Heart left ventricle (tissue), 16 donors: ENCODE data around the gene MYH3. TPM values are rescaled to one million over a fixed set of nuclear protein-coding genes. Genes with fewer than 3 reads are reported as not detected.

Experiments
- ATAC-seq, 4 donors: fragments of 200-7000 bp; cut with Tn5 transposase; one replicate each; pipeline ENCODE4 v1.9.1; 2020 to 2022; ENCODE audit warnings: moderate library complexity in 4 of 4, mild to moderate bottlenecking in 3 of 4, moderate number of reproducible peaks in 1 of 4
- DNase-seq, 5 donors: peaks; one replicate each; pipeline ENCODE4 v3.0.0-alpha.2; 2020
- H3K27ac ChIP-seq, 12 donors: fragments of 200-600 bp; sonication (generic) in 4 of 12; one replicate each; pipeline versions ENCODE4 v1.5.0 to v1.8.0; 2016 to 2022; ENCODE audit warnings: mild to moderate bottlenecking in 2 of 12
- H3K27me3 ChIP-seq, 9 donors: fragments of 200-600 bp; sonication (generic) in 2 of 9; one replicate each; pipeline versions ENCODE4 v1.5.1 to v1.8.0; 2016 to 2022; ENCODE audit warnings: mild to moderate bottlenecking in 3 of 9
- H3K36me3 ChIP-seq, 9 donors: fragments of 200-600 bp; sonication (generic) in 2 of 9; one replicate each; pipeline versions ENCODE4 v1.5.0 to v1.8.0; 2018 to 2022; ENCODE audit warnings: mild to moderate bottlenecking in 2 of 9
- H3K4me1 ChIP-seq, 12 donors: fragments of 200-600 bp; sonication (generic) in 4 of 12; one replicate each; pipeline versions ENCODE4 v1.5.0 to v1.8.0; 2016 to 2022; ENCODE audit warnings: mild to moderate bottlenecking in 3 of 12
- H3K4me3 ChIP-seq, 12 donors: fragments of 200-600 bp; sonication (generic) in 4 of 12; one replicate each; pipeline versions ENCODE4 v1.5.0 to v1.8.0; 2017 to 2022; ENCODE audit warnings: mild to moderate bottlenecking in 9 of 12, moderate library complexity in 4 of 12
- H3K9me3 ChIP-seq, 12 donors: fragments of 200-600 bp; sonication (generic) in 4 of 12; one replicate each; pipeline versions ENCODE4 v1.5.0 to v1.8.0; 2016 to 2022; ENCODE audit warnings: mild to moderate bottlenecking in 1 of 12
- POLR2A ChIP-seq, 2 donors: fragments of 450-650 bp; IDR thresholded peaks; one replicate each; pipeline ENCODE4 v1.6.1; 2017; ENCODE audit warnings: antibody characterized with exemption in 2 of 2, mild to moderate bottlenecking in 2 of 2, moderate library complexity in 2 of 2
- WGBS, 4 donors: extraction: QIAGEN DNeasy Blood & Tissue Kit in 2 of 4; methylation state at CpG; one replicate each; pipeline versions ENCODE4 v1.1.5 to v1.1.7; 2013 to 2018; 5-methylcytosine and 5-hydroxymethylcytosine counted together
- intact Hi-C, 10 donors: fragments of 100-400 bp; cut with DNase I; formaldehyde crosslinking; loops; one replicate each; pipeline versions ENCODE4 v1.11.1 to v1.14.2; 2022
- polyA plus RNA-seq, 2 donors: library from polyadenylated mRNA; stranded (reverse); fragments of 200-250 nt; gene quantifications; one replicate each; pipeline ENCODE4 v1.2.3, GENCODE V29; 2013
- total RNA-seq, 9 donors: library from RNA; depleted of rRNA in 2 of 9; stranded (reverse); fragments of >200 nt in 2 of 9; fragmentation: NEBNext Ultra II Directional in 3 of 9; extraction: Animal tissue kit (Norgen Biotek cat#: 25700) in 3 of 9; gene quantifications; one replicate each; pipeline versions ENCODE4 v1.1.0 to v1.2.4, GENCODE V29; 2016 to 2023
- TF ChIP-seq, protein P1 (sequence below), 12 donors: fragments of 200-600 bp; sonication (generic) in 4 of 12; IDR thresholded peaks; one replicate each; pipeline versions ENCODE4 v1.5.0 to v1.8.0; 2018 to 2022; ENCODE audit warnings: antibody characterized with exemption in 12 of 12, mild to moderate bottlenecking in 5 of 12
- donor health status: ischemic (EF 13 %, LVEDD 7.1; RV severe dilation, severe dysfunction).
- donor health status: healthy with polysubstance abuse.
- donor health status: DM: no; HTN: yes; CAD: no.
- donor health status: DM: no; HTN: no; CAD: no.
- donor health status: ischemic (EF 25% LVEDD 6.9; RV normal size, moderate dysfunction).
- donor health status: ischemic (EF 25% LVEDD 5.7; RV mildly dilated, moderate dysfunction).
- donor health status: healthy.
- donor health status: DM: yes; HTN: yes; CAD: no.
- donor health status: ischemic (EF 35%, LVEDD 5.7; RV mildly dilated, moderate dysfunction).
- donor health status: nonischemic (EF 11% LVEDD 7.7; RV severe dilation, severe dysfunction).
- donor health status: DM: yes; HTN: yes; CAD: no.
- donor health status: PGD.
- donor health status: ischemic (EF 29% LVEDD 5.4; RV normal size, mild dysfunction).
- donor health status: nonischemic (EF 23%, LVEDD 6.1; RV moderate dilation, normal function).

Gene MYH3
- total and polyA plus RNA-seq, 11 donors: 0.13 to 1.8 (median 0.62) TPM

DNA sequence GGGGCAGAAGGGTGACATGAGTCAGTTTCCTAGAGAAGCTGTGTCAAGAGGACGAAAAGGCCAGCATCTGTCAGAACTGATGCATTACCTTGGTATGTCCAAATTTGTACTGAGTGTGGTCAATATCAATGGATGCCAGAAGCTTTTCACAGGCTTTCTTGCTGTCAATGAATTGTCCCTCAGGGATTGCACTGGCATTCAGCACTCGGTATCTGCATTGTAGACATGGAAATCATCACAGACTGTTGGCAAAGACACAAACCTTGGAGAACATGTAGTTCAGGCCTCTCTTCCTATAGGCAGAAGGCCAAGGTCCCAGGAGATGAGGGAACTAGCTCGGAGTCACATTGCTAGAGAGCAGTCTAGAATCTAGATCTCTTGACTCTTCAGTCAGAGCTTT is 16.6 kb downstream of the MYH3 start:
- H3K36me3 ChIP-seq: peaks cover 0 to 41% (median 20%) of the 10 kb centered on the region in 9 donors
- no peak for TF ChIP-seq POLR2A (IDR thresholded peaks at IDR 0.05)
- TF ChIP-seq, protein P1, sequence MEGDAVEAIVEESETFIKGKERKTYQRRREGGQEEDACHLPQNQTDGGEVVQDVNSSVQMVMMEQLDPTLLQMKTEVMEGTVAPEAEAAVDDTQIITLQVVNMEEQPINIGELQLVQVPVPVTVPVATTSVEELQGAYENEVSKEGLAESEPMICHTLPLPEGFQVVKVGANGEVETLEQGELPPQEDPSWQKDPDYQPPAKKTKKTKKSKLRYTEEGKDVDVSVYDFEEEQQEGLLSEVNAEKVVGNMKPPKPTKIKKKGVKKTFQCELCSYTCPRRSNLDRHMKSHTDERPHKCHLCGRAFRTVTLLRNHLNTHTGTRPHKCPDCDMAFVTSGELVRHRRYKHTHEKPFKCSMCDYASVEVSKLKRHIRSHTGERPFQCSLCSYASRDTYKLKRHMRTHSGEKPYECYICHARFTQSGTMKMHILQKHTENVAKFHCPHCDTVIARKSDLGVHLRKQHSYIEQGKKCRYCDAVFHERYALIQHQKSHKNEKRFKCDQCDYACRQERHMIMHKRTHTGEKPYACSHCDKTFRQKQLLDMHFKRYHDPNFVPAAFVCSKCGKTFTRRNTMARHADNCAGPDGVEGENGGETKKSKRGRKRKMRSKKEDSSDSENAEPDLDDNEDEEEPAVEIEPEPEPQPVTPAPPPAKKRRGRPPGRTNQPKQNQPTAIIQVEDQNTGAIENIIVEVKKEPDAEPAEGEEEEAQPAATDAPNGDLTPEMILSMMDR (IDR thresholded peaks at IDR 0.05): no peak
- WGBS, 4 donors: 42 to 77% (median 59%) methylated on average over 3 of the region's 3 CpGs
- H3K27ac ChIP-seq: no peak overlapping the region
- H3K27me3 ChIP-seq: no peaks in the 10 kb centered on the region
- intact Hi-C loops: loop anchor here in 2 of 10 donors (10.0 kb wide), 2 partner anchors 204 to 504 kb away; no protein-coding TSS in a partner anchor
- H3K4me3 ChIP-seq: no peak overlapping the region
- no peaks in the 10 kb centered on the region for H3K4me1 ChIP-seq
- H3K9me3 ChIP-seq: no peaks in the 10 kb centered on the region
- no peak for ATAC-seq
- no peak for DNase-seq

DNA sequence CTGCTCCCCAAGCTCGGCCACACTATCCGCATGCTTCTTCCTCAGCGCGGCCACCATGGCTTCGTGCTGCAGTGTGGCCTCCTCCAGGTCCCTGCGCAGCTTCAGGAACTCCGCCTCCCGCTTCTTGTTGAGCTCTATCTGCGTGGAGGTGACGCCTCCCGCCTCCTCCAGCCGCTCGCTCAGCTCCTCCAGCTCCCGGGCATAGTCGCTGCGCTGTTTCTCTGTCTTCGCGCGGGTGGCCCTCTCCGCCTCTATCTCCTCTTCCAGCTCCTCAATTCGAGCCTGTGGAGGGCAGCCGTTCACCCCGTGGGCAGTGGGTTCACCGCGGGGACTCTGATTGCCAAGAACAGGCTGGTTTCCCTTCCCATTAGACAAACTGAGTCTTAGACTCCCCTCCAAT is 19.0 kb downstream of the MYH3 start:
- DNase-seq (no peak), ATAC-seq (no peak)
- intact Hi-C loops: no loop called here
- Histone ChIP-seq H3K4me1 (no peaks in the 10 kb centered on the region), H3K27ac (no peak overlapping the region), H3K4me3 (no peak overlapping the region), H3K27me3 (no peaks in the 10 kb centered on the region), H3K36me3 (peaks cover 0 to 52% (median 24%) of the 10 kb centered on the region in 9 donors), H3K9me3 (no peaks in the 10 kb centered on the region)
- TF ChIP-seq, protein P1 (IDR thresholded peaks at IDR 0.05): no peak
- no peak for TF ChIP-seq POLR2A (IDR thresholded peaks at IDR 0.05)
- WGBS, 4 donors: 90 to 94% (median 92%) methylated on average over 25 of the region's 25 CpGs

DNA sequence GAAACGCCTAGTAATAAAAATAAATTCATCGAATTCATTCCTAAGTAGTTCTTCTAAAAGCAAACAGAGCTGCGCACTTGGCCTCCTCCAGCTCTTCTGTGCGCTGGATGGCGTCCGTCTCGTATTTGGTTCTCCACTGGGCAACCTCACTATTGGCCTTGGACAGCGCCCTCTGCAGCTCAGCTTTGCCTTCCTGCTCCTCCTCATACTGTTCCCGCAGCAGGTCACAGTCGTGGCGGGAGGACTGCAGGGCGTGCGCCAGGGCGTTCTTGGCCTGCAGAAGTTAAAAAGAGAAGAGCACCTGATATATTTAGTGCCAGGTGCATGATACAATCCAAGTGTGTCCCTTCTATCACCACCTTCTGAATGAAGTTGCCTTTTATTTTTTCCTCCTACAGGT is 21.8 kb downstream of the MYH3 start:
- Histone ChIP-seq H3K36me3 (peaks cover 0 to 36% (median 14%) of the 10 kb centered on the region in 9 donors), H3K9me3 (no peaks in the 10 kb centered on the region), H3K27me3 (no peaks in the 10 kb centered on the region), H3K4me1 (no peaks in the 10 kb centered on the region), H3K27ac (no peak overlapping the region), H3K4me3 (no peak overlapping the region)
- ATAC-seq (no peak), DNase-seq (no peak)
- intact Hi-C loops: no loop called here
- 90 to 94% (median 92%) methylated on average over 14 of the region's 14 CpGs for whole genome bisulfite sequencing, 4 donors
- TF ChIP-seq, protein P1 (IDR thresholded peaks at IDR 0.05): no peak
- TF ChIP-seq POLR2A (IDR thresholded peaks at IDR 0.05): no peak

DNA sequence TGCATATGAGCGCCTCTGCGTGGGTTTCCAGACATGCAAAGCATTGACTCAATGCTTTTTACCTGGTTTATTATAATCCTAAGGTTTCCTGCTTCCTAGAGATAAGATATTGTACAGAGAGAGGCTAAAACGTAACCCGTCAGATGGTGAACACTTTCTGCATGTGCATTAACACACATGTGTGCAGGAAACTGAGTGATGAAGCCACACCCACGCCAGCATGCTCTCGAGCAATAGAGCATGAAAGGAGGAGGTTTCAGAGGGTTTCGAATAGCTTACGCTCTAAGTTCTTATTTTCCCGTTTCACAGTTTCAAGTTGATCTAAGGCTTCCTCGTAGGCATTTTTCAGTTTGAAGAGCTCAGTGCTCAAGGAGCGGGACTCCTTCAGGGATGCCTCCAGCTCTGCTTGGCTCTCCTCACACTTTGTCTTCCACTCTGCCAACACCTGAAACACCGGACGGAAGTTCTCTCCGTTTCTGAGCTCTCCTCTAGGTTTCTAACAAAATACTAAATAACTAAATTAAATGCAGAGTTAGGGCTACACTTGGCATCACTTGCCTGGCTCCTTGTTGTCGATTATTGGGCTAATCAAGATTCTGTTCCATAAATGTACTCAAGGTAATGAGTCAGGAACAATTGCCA is 23.2 kb downstream of the MYH3 start:
- no peak for TF ChIP-seq POLR2A (IDR thresholded peaks at IDR 0.05)
- TF ChIP-seq, protein P1 (IDR thresholded peaks at IDR 0.05): no peak
- Histone ChIP-seq H3K27ac (no peak overlapping the region), H3K9me3 (no peaks in the 10 kb centered on the region), H3K4me1 (no peaks in the 10 kb centered on the region), H3K4me3 (no peak overlapping the region), H3K27me3 (no peaks in the 10 kb centered on the region), H3K36me3 (peaks cover 0 to 25% (median 12%) of the 10 kb centered on the region in 9 donors)
- 90 to 93% (median 92%) methylated on average over 15 of the region's 15 CpGs for WGBS, 4 donors
- ATAC-seq (no peak), DNase-seq (no peak)
- intact Hi-C loops: no loop called here
